CD4-positive, alpha-beta T cell treated with Interleukin-15 for 1 hour (primary cell): Measurements from ENCODE around the gene POU3F2.

ENCODE experiments used
- DNase-seq: peaks from one replicate; pipeline ENCODE4 v3.0.0-alpha.2; 2020

The POU3F2 gene

GRCh38 chr6:98831057-98831958 lies 3.1 kb upstream of the POU3F2 start:
- DNase-seq, result no peak

- no peak for DNase-seq
These were observed 2.5 kb upstream of the POU3F2 start for GRCh38 chr6:98831959-98832283.

GRCh38 chr6:98832284-98833056 lies 1.9 kb upstream of the POU3F2 start:
- no peak for DNase-seq

- no peak for DNase-seq
These were observed 1.4 kb upstream of the POU3F2 start for GRCh38 chr6:98833057-98833306.

GRCh38 chr6:98833307-98834059 lies 891 bp upstream of the POU3F2 start:
- DNase-seq, result no peak

- no peak for DNase-seq
These were observed 1.0 kb downstream of the POU3F2 start for GRCh38 chr6:98835149-98836024.

- no peak for DNase-seq
These were observed 1.9 kb downstream of the POU3F2 start for GRCh38 chr6:98836025-98836961.

GRCh38 chr6:98836962-98837944 lies 2.9 kb downstream of the POU3F2 start:
- no peak for DNase-seq

GRCh38 chr6:98838032-98838431 lies 3.7 kb downstream of the POU3F2 start:
- DNase-seq, result no peak

GRCh38 chr6:98838975-98839374 lies 4.6 kb downstream of the POU3F2 start:
- DNase-seq, result no peak

- no peak for DNase-seq
These were observed 5.5 kb downstream of the POU3F2 start for GRCh38 chr6:98839781-98840361.

- no peak for DNase-seq
These were observed 6.0 kb downstream of the POU3F2 start for GRCh38 chr6:98840385-98840784.

GRCh38 chr6:98840996-98841513 lies 6.7 kb downstream of the POU3F2 start:
- DNase-seq, result no peak

GRCh38 chr6:98841621-98842341 lies 7.4 kb downstream of the POU3F2 start:
- no peak for DNase-seq

GRCh38 chr6:98842342-98843180 lies 8.2 kb downstream of the POU3F2 start:
- DNase-seq, result no peak

- no peak for DNase-seq
These were observed 9.2 kb downstream of the POU3F2 start for GRCh38 chr6:98843271-98844243.
